ENCODE data around the gene SLC16A1.
A peak's percentile ranks its signal among the peaks of the same experiment; 100 is the strongest.
"Not testable (repeated sequence)": the region's sequence is repeated elsewhere in the genome, so short reads cannot be mapped to it uniquely, and the experiment has no call there.

Gene SLC16A1, protein sequence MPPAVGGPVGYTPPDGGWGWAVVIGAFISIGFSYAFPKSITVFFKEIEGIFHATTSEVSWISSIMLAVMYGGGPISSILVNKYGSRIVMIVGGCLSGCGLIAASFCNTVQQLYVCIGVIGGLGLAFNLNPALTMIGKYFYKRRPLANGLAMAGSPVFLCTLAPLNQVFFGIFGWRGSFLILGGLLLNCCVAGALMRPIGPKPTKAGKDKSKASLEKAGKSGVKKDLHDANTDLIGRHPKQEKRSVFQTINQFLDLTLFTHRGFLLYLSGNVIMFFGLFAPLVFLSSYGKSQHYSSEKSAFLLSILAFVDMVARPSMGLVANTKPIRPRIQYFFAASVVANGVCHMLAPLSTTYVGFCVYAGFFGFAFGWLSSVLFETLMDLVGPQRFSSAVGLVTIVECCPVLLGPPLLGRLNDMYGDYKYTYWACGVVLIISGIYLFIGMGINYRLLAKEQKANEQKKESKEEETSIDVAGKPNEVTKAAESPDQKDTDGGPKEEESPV

DNA sequence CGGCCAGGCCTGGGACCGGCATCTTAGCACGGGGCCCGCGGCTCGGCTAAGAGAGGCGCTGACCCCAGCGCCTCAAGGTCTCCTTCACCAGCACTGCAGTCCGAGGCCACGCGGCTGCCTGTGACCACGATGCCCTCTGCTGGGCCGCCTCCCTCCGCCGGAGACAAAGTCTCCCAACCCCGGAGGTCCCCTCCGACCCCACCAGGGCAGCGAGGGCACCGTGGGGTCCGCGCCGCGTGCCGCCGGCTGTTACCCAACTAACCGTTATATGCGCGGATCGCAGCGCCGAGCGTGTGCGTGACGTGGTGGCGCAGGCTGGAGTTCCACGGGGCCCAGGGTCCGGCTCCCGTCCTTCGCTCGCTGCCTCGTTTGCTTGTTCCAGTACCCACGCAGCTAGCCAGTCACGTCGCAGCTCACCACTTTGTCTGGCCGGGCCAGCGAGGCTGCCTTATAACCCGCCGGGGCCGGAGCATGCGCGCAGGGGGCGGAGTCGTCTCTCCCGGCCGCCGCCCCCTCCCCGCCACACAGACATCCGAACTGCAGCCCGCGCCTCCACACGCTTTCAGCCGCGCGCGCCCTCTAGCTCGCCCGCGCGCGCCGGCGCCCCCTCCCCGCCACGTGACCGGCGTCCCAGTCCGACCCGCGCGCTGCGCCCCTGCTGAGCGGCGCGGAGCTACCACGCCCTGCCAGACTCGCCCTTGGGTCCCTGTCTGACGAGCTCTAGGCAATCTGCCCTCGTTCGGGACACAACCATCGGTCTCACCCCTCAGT, at the start of gene SLC16A1:
Gene SLC16A1, minus strand, starts transcription at position 424 of the 771 bp plus-strand sequence. CDS start 26,888 bp downstream, outside the sequence.
- DNase-seq = peak; percentile 96

DNA sequence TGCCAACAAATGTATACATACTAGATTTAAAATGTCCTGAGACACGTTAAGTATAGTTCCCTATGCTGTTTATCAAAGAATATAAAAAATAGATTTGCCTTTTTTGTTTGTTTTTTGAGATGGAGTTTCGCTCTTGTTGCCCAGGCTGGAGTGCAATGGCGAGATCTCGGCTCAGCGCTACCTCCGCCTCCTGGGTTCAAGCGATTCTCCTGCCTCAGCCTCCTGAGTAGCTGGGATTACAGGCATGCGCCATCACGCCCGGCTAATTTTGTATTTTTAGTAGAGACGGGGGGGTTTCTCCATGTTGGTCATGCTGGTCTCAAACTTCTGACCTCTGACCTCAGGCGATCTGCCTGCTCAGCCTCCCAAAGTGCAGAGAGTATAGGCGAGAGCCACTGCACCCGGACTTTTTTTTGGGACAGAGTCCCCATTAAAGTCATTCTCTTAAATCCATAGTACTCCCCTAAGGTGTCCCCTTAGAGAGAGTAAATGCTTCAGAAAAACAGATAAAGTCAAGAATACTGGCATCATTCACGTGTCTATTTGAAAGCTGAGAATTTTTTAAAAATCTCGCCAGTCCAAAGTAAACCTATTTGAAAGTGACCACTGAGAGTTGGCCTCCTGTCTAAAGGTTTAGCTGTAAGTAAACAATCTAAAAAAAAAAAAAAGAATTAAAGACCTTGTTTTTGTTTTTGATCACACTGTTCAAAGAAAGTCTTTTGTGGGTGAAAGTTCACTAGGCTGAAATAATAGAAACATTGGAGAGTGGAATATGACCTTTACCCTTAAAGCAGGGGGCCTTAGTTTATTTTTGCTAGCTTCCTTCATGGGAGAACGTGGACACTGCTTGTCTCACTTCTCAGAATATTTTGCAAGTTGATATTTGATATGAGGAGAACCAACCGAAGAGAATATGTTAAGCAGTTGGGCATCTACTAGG, 48.0 kb upstream of the SLC16A1 start:
- no peak for DNase-seq

DNA sequence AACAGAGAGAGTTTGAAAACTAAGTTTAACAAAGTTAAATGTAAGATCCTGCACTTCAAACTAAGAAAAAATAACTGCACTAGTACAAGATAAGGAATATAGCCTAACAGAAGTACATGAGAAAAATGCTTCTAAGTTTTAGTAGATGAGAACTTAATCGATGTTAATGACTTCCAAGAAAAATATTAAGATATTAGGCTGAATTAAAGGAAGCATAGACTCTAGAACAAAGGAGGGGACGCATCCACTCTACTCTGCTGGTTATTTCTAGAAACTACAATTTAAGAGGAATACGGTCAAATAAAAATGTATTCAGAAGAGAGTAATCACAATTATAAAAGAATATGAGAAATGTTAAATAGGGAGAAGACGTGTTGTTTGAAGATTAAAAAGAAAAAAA, 46.3 kb upstream of the SLC16A1 start:
- no peak for DNase-seq

DNA sequence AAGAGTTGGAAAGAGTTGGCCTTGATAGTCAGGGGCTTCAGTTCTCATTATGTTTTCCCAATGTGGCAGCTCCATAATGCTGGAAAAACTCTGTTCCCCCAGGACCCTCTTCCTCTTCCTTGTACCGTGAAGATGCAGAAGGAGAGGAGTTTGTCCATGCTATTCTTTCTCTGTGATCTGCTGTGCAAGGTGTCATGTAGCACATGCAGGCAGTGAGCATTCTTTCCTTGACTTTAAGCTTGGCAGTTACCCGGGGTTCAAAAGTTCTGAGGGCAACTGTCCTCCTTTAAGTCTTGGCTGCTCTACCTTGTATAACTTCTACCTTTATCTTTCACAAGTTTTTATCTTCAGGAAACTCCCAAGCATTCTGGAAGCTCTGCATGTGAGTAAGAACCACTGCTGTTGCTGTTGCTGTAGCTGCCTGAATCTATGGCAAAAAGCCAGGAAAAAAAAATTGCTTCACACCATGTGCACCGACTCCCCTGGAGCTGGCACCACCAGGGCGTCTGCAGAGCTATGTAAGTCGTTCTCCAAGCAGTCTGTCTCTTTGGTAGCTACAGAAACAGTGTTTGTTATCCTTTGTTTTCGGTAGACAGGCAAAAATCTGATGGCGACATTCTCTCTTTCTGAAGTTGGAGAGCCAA, 42.7 kb upstream of the SLC16A1 start:
- no peak for DNase-seq

DNA sequence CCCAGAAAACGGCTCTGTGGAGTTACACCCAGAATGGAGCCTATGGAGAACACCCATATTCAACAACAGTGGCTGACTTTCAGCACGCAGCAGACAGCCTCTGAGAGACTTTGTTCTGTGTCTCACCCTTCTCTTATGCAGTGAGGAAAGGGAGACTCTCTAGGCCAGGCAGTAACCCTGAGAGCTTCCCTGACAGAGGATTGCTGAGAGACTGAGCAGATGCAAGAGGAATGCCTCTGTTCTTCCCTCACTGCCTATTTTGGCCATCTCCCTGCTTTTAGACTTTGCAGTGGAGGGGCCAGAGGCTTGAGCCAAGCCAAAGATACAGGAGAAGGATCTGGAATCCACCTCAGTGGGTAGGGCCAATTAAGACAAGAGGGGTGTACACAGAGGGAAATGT, 41.8 kb upstream of the SLC16A1 start:
- DNase-seq = no peak

DNA sequence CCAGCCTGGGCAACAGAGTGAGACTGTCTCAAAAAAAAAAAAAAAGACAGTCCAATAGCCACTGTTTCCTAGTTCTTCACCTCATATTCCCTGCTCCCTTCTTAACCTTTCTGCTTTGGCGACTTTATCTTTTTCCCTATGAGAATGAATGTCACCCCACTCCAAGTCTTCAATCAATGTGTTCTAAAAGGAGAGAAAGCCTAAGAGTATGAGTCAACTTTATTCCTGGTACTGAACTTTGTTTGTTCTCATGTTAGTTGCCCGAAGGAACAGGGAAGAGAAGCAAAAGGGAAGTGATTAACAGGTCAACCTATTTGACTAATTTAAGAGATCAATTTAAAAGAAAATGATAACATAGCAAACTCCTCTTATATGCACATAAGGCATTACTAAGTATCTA, 39.9 kb upstream of the SLC16A1 start:
- no peak for DNase-seq

DNA sequence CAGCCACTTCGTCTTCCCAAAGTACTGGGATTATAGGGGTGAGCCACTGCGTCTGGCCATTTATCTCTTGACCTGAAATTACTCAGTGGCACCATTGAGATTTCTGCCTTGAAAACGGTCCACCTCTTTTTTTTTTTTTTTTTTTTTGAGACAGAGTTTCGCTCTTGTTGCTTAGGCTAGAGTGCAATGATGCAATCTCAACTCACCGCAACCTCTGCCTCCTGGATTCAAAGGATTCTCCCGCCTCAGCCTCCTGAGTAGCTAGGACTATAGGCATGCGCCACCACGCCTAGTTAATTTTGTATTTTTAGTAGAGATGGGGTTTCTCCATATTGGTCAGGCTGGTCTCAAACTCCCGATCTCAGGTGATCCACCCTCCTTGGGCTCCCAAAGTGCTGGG, 39.0 kb upstream of the SLC16A1 start:
- DNase-seq = not testable (repeated sequence)

DNA sequence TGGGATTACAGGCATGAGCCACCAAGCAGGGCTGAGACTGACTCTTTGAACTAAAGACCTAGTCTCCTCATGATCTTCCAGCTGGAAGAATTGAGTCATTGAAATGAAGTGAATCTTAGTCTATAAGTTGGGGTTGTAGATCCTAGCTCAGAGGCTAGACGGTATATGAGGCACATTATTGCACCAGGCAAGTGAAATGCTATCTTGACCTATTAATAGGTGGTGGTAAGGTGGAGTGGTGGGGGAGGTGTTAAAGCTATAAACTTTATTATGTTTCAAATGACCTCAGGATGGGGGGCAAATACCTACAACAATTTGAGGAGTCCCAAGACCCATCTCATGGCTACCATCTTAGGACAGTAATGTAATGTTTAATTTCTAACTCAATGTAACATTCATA, 36.8 kb upstream of the SLC16A1 start:
- no peak for DNase-seq

DNA sequence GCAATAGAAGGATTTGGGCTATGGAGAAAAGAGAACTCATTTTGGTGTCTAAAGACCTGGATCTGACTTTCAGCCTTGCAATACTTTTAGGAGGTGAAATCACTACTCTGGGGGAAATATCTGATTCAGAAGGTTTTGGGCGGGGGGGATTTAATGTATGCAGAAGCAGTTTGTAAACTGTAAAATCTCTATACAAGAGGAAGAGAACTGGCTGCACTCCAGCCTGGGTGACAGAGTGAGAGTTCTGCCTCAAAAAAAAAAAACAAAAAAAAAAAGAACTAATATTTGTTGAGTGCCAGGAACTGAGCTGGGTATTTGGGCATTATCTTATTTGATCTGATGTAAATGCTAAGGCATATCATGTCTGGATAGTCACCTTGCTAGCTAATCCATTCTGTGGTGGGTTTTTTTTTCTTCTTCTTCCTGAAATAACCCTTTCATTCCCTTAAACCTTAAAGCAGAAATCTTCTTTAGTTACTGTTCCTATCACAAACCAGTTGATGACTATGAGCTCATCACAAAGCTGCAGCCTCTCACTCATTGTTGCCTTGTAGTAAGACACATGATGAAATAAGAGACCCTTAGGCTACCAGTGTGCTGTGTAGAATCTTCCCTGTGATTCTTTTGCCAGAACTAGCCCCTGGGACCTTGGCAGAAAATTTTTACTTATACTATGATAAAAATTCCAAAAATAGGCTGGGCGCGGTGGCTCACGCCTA, 35.6 kb upstream of the SLC16A1 start:
- no peak for DNase-seq

DNA sequence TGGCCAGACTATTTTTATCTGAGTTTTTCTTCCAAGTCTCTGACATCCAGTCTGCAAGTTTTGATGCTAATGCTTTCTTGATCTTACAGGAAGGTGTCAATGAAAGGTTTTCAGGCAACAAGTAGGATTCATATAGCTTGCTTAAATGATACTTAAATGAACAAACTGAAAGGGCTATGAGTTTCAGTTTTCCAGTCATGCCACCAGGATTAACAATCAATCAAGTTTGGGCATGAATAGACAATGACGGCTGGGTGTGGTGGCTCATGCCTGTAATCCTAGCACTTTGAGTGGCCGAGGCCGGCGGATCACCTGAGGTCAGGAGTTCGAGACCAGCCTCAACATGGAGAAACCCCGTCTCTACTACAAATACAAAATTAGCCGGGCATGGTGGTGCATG, 34.3 kb upstream of the SLC16A1 start:
- DNase-seq = no peak

DNA sequence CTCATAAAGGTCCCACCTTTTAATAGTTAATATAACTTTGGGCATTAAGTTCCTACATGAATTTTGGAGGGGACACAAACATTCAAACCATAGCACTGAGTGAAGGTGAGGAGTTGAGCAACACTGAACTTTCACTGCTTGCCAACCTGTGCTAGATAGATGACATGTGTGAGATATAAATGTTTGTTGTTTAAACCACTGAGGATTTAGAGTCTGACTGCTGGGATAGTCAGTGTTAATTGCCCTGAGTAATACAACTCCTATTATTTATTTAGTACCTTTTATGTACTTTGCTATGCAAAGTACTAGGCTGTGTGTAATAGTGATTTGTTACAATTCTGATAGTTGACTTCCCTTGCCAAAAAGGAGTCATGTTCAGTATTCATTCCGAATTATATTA, 32.4 kb upstream of the SLC16A1 start:
- no peak for DNase-seq

DNA sequence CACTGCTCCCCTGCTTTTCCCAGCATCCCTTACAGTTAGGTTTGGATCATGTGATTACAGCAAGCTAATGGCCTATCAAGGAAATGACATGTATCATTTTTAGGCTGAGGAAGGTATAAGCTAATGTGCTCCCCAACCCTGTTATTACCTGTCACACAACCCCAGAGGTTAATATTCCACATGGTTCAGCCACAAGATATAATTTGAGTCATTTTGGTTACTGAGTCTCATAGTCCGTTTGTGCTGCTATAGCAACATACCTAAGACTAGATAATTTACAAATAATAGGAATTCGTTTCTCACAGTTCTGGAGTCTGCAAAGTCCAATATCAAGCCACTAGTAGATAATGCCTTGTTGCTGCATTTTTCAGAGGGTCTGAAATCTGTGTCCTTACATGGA, 29.1 kb upstream of the SLC16A1 start:
- peak; percentile 26 for DNase-seq

DNA sequence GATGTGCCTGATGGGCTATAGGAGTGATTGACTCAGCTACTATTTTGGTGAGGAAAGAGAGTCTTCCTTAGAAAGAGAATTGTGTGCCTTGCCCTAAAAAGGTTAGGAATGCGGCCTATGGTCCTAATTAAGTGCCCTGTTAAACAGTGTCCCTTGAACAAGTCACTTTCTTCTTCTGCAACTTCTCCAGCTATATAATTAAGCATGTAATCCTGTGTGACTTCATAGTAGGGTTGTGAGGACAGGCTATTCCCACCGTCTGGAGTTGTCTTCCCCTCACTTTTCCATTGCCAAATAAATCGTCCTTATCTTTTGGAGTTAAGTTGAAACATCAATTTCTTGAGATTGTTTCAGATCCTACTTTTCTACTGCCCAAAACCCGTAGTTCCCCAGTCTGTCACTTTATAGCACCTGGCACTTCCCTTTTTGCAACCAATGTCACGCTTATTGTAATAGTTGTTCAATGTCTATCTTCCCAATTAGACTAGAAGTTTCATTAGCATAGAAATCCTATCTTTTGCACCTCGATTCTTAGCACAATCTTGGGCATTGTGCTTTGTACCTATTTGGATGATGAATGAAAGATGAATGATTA, 27.6 kb upstream of the SLC16A1 start:
- no peak for DNase-seq

DNA sequence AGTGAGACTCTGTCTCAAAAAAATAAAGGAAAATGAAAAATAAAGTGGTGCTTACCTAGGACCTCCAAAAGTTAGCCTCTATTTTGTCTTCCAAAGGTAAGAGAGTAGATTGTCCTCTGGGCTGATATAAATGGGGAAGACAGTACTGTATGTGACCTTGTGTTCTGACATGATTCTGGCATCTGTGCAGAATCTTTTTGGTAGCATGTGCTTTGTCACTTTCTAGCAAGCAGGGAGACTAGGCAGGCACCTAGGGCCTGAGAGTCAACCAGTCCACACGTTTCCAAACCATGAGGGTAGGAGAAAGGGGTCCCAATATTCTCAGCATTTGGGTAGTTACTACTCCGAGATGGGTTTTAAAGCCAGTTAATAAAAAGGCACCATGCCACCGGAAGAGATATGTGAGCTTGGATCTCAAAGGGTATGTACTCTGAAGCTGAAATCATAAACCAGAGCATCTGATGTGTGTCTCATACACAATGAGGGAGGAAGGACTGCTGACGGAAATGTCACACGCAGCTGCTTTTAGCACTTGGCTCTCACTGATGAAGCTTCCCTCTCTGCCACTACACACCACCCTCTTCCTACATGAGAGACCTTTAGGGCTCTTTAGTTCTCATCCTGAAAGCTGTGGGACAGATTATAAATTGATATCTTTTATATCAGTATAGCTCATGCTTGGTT, 27.0 kb upstream of the SLC16A1 start:
- no peak for DNase-seq

DNA sequence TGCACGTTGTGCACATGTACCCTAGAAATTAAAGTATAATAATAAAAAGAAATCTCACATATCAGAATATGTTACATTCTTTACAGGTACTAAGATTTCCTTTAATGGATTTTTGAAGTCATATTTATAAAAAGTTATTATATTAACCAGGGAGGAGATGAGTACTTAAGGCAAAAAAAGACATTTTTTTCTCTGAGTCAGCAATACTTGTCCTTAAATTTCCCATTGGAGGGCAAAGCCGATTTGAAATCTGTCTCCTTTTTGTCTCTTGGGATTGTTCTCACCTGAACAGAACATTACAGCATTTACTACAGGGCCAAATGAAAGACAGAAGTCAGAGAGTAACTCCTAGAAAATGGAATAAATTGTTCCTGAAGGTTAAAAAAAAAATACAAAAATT, 26.3 kb upstream of the SLC16A1 start:
- no peak for DNase-seq

DNA sequence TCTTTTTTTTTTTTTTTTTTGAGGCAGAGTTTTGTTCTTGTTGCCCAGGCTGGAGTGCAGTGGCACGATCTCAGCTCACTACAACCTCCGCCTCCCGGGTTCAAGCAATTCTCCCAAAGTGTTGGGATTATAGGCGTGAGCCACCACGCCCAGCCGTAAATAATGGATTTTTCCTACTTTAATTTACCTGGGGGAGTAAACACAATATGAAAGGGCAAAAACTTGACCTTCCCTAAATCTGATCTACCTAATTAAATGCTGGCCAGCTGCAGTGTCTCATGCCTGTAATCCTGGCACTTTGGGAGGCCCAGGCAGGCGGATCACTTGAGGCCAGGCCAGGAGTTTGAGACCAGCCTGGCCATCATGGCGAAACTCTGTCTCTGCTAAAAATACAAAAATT, 25.8 kb upstream of the SLC16A1 start:
- DNase-seq = not testable (repeated sequence)

DNA sequence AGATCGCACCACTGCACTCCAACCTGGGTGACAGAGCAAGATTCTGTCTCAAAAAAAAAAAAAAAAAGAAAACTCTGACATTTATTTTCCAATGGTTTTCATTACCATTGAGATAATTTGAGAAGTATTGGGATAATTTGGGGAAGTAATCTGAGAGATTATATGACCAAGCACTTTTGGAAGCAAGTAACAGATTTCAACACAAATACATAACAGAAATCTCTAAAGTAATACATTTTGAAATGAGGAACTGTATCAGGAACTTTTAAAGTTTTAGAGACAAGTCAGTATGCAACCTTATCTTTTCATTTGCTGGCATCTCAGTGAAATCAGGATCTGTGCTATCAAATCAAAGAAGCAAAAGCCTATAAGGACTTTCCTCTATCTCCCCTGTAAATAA, 25.4 kb upstream of the SLC16A1 start:
- DNase-seq = no peak

DNA sequence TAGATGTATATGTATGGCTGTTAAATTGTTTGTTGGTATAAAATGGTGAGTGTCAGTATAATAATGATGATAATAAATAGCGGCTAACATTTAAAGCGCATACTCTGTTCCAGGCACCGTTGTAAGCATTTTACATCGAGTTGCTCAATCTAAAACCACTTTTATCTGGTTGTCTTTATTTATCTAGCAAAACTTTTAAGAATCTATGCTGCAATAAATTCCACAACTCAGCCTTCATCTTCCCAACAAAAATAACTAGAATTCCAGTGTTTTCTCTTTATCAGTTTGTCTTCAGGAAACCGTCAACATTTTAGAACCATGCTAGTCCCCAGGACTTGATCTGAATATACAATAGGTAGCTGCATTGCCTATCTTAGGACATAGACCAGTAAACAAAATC, 19.3 kb upstream of the SLC16A1 start:
- no peak for DNase-seq

DNA sequence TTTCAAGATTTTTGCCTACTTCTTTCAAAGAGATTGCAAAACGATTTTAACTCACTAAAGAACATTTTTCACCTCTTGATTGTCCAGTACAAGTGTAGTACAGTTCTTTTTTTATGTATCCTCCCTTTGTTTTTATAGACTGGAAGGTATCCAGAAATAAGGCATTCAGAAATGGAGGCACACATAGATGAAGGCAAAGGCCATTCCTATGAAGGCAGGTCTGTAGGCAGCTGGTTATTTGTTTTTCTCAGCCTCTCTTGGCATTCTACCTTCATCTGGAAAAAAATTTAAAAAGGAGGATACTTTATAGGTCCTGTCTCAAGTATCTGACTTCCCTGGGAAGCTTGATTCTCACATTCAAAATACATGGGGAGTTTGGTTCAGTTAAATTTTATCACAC, 18.6 kb upstream of the SLC16A1 start:
- DNase-seq = no peak

DNA sequence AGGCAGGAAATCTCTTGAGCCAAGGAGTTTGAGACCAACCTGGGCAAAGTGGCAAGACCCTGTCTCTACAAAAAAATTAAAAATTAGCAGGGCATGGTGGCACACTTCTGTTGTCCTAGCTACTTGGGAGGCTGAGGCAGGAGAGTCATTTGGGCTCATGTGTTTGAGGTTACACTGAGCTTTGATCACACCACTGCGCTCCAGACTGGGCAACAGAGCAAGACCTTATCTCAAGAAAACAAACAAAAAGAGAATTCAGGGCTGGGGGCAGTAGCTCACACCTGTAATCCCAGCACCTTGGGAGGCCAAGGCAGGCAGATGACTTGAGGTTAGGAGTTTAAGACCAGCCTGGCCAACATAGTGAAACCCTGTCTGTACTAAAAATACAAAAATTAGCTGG, 17.8 kb upstream of the SLC16A1 start:
- no peak for DNase-seq

DNA sequence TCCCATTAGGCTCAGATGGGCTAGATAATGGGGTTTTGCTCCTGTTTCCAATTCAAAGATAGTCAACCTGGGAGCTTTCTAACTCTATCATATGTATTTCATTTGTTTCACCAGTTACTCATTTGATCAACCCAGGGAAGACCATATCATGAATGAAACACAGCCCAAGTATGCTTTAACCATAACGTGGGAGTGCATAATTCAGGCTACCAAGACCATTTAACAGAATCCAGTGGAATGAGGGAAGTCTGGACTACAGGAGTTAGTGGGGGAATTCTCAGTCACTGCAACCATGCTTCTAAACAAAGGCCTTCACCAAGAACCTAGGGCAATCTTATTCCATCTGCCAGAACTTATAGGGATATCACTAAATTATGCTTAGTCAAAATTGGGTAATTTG, 15.0 kb upstream of the SLC16A1 start:
- no peak for DNase-seq

Measured in activated CD4-positive, alpha-beta T cell treated with anti-CD3 and anti-CD28 coated beads, Interleukin-10, Interleukin-2, amounts not matched to agents 100 ng/mL and 50 ng/mL, durations not matched to agents 16 hours and 8 hours (primary cell).